HuH-7 (cell line): Measurements from ENCODE around the gene GPC6.
A peak's percentile ranks its signal among the peaks of the same experiment; 100 is the strongest.

Experiments
- DNase-seq: peaks from one replicate; pipeline ENCODE4 v3.0.0; 2011; ENCODE audit warnings: low spot score

GPC6 gene

DNA sequence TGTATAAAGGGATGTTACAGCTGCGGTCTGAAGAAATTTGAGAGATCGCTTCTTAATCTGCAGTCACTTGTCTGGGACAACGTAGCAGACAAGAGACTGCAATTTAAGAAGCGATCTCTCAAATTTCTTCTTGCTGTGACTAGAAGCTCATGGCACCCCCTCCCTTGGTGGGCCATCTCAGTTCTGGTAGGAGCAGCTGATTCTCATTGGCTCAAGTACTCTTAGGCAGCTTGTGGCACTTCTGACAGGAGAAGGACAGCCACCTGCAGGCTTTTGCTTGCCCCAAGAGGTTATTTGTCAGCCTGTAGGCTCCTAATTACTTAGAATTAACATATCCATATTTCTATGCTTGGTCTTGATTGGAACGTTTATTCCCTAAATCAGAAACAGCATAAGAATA lies 749.9 kb downstream of the GPC6 start:
- no peak for DNase-seq

DNA sequence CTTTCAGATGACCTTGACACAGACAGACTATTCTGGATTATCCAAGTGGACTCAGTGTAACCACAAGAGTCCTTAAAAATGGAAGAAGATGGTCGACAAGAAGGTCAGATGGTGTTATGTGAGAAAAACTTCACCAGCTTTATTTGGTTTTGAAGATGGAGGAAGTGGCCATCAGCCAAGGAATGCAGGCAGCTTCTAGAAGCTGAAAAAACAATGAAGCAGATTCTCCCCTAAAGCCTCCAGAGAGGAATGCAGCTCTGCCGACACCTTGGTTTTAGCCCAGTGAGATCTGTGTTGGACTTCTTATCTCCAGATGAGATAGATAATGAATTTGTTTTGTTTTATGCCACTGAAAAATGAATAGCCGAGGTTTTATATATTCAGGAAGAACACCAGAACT lies 751.4 kb downstream of the GPC6 start:
- DNase-seq: no peak

DNA sequence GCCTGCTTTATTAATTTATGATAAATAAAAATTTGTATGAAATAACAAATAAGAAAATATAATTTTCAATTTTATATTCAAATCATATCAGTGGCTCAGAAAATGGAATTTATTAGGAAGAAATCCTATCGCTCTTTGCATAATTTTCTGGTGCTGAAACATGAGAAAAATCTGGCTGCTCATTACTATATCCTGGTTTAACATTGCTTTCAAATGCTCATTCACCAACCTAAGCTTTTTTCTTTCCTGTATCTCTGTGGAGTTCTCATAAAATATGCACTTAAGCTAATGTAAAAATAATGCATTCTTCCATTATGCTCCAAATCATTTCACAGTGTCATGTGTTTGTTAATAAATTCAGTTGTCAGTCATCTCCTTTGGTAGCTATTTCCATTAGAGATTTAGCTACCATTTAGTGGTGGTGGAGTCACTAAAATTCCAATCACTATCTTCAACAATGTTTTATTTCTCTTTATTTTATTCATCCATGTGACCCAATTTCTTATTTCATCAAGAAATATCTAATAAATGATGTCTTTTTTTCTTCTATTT lies 754.9 kb downstream of the GPC6 start:
- DNase-seq: no peak

DNA sequence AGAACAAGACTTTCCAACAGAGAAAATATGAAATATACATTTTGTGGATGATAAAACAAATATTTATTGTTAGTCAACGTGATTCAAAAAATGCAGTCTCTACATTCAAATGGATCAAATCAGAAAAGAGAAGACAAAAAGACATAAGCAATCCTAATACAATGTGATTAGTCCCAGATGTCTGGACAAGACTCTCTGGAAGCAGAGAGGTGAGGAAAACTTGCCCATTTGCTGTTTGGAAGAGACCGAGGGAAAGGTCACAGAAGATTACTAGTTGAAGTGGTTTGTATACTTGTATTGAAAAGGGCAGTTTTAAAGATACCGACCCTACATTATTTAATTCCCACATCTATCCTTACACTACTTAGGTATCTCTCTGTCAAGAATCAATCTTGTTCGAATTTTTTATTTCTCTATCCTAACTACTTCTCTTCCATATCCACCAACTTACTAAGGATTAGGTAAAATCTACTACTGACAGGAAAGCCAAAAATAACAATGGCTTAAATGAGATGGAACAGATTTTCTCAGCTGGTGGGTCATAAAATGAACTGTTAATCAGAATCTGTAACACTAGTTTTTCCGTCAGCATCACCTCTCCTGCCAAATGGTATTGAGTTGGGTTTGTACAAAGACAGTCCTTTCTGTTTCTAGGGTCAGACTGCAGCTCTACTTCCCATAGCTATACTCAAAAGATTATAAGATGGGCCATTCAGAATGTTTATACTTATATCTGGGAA lies 755.7 kb downstream of the GPC6 start:
- no peak for DNase-seq

DNA sequence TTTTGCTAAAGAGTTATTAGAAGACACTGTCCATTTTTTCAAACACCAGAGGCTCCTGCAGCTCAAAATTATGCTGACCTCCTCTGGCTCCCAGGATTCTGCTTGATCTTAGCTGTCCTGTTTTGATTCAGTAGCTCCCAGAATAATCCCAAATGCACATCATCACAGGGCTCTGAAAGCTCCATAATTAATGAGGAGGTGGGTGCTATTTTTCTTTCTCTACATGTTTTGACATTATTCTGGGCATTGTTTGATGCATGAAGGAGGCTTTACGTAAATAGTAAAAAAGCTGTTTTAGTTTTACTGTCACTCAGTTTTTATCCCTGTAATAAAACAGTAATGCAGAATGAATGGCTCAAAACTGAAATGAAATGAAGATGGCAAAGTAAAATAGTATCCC lies 757.4 kb downstream of the GPC6 start:
- no peak for DNase-seq

GRCh38 chr13:93984876-93985275 lies 758.3 kb downstream of the GPC6 start:
- DNase-seq: no peak

DNA sequence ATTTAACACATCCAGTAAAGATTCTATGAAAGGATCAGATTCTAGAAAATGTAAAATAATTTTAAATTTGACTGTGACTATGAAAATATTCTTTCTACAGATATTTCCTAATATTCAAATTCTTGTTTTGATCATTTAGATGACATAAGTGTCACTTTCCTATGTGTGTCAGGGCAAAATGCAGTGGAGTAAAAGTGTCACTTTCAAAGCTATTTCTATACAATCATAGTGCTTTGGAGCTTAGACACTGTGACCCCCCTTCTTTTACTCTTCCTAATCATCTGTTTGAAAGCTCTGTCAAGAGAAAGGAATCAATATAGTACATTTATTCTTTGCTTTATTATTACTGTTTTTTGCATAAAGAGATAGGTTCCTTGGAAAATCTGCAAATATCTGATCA lies 760.9 kb downstream of the GPC6 start:
- DNase-seq: no peak

DNA sequence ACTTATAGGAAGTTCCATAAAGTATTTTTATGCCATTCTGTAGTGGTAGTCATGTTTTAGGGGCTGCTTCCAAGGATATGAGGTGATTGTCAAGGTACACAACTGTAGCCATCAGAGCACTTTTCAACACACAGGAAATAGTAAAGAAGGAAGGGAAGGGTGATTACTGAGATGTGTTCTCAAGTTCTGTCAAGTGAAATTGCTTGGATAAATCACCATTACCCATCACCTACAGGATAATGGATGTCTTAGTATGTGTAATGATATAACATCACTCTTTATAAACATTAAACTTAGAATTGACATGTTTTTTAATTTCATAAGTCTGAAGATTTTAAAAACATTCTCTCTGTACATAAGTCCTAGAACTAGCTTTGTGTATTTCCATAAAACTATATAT lies 765.0 kb downstream of the GPC6 start:
- DNase-seq: no peak

GRCh38 chr13:93996481-93996880 lies 769.9 kb downstream of the GPC6 start:
- no peak for DNase-seq

DNA sequence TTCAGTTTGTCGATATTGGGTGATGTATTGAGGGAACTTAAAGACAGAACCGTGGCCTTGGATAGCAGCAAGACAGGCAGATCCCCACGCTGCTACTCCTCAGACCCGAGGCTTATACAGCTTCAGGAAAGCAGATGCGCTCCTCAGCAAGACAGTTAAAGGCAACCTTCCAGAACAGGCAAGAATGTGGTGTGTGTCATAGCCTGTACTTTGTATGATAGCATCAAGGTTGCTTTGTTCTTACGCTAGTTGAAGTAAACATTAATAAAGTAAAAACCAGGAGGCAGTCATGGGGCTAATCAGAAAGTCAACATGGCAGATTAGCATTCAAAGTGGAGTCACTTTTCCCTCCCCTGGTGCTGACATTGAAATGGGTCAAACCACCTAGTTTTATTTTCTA lies 779.7 kb downstream of the GPC6 start:
- no peak for DNase-seq

DNA sequence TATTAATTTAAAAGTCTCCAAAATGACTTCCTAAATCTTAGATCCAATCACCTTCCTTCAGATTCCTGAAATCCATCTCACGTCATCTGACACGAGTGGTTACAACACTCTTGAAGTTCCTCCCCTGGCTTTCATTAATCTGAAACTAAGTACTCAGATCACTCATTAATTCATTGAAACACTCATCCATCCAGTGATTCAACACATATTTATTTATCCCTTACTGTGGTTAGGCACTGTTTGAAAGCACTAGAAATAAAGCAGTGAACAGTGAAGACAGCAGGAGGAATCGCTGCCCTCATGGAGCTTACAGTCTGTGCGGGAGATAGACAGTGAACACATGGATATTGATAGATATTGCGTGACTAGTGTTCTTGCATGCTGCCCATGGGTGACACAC lies 780.5 kb downstream of the GPC6 start:
- DNase-seq: no peak

DNA sequence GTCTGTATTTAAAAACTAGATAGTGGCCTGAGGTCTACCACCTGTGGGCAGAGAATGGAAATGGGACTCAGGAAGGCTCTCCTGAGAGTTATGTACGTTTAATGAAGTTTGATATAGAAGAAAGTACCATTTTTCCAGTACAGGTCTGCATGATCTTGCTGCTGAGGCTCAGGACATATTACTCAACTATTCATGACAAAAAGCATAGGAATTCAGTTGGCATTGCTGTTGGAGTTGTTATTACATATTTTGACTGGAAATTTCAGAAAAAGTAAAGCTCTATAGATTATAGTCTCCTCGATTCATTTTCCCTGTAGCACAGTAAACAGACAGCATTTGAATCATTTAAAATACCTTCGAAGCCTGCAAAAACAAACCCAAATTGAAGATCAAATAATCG lies 783.1 kb downstream of the GPC6 start:
- DNase-seq: no peak

- no peak for DNase-seq
Observed at GRCh38 chr13:94014461-94014860, 787.9 kb downstream of the GPC6 start.

- DNase-seq: no peak
Observed at GRCh38 chr13:94020426-94020825, 793.8 kb downstream of the GPC6 start.

GRCh38 chr13:94020833-94021232 lies 794.2 kb downstream of the GPC6 start:
- no peak for DNase-seq

DNA sequence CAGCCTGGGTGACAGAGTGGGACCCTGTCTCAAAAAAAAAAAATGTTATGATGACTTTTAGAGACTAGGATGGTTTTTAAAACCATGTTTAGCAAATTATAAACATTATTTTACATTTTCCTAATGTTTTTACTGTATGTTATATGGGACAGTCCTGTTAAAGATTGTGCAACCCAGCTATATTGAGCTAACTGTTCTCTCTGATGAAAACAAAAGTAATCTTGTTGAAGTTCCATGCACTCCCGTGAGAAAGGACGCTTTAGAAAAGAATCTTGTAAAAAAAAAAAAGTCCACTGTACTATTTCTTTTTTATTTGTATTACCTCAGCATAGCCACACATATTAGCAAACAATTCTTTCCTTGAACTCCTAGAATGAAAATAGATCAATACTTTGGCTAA lies 801.6 kb downstream of the GPC6 start:
- DNase-seq: no peak

DNA sequence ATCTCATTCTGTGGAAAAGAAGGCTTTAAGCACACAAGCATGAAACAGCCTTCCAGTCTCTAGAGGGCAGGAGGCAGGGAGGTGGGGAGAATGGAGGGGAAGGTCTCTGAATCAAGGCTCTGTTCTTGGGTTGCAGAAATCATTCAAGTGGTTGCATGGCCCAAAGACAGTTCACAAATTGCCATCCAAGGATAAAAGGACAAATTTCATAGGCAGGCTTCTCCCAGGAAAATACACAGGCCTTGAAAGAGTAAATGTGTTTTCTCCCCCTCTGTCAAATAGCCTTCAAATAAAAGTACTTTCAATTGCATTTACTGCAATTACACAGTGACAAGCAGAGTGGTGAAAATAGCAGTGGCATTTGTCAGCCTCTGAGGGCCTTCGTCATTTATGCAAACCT lies 802.0 kb downstream of the GPC6 start:
- peak; percentile 10 for DNase-seq

DNA sequence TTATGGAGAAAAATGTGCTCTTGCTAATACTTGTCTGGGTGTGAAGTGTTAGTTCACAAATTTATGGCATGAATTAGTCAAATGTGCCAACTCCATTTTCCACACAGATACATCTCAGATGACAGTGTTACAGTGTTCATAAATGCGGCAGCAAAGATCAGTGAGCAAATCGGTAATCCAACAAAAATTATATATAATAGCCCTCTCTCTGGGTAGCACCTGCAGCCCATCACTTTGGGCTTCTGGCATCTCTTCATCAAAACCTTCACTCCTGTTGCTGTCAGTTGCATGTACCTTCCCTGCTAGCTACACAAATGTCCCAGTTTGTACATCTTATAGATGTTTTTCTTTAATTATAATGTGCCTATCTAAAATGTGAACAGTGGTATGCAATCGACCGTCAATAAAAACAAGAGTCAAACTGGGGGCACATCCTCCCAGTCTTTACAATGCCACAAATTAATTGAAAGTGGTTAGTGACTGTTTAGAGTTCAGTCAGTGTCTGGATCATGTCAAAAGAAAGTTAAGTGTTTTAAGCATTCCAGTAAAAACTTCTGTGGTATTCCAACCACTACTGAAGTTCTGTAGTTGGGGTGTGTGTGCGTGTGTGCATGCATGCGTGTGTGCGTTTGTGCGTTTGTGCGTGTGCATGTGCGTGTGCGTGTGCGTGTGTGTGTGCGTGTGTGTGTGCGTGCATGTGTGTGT lies 804.0 kb downstream of the GPC6 start:
- DNase-seq: no peak

GRCh38 chr13:94031609-94032008 lies 805.0 kb downstream of the GPC6 start:
- no peak for DNase-seq

GRCh38 chr13:94033098-94033497 lies 806.5 kb downstream of the GPC6 start:
- DNase-seq: no peak

DNA sequence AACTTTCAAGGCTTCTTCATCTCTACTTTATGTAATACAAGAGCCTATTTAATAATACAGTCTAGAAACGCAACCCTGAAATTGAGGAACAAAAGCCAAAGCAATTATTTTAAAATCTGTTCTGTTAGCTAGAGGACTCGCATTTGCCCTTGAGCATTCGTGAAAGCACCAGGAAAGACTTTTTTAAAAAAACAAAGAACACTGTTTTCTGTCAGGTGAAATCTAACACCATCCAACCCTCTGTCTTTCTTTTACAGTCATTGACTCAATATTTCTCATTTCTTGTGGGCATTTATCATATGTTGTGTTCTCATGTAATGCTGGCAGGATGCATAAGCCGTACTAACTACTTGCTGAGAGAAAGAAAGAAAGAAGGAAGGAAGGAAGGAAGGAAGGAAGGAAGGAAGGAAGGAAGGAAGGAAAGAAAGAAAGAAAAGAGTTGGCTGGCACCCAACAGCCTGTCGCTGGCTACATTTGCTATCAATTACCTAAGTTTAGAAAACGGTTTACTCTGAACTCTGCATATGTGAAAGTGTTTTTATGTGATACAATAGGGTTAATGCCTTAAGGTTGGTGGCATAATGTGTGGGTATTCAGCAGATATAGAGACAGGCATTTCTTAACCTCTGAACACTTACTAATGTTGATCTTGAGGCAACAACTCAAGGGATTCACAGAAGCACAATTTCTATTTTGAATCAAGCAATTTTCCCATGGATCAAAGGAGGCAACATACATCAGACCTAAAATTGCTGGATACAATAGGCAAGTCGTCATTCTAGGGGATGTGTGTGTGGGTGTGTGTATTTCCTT lies 807.4 kb downstream of the GPC6 start:
- DNase-seq: no peak

GRCh38 chr13:94050039-94050438 lies 823.4 kb downstream of the GPC6 start:
- no peak for DNase-seq

- DNase-seq: no peak
Observed at GRCh38 chr13:94050686-94051085, 824.1 kb downstream of the GPC6 start.
